ENCODE data around the gene CBX7.

DNA sequence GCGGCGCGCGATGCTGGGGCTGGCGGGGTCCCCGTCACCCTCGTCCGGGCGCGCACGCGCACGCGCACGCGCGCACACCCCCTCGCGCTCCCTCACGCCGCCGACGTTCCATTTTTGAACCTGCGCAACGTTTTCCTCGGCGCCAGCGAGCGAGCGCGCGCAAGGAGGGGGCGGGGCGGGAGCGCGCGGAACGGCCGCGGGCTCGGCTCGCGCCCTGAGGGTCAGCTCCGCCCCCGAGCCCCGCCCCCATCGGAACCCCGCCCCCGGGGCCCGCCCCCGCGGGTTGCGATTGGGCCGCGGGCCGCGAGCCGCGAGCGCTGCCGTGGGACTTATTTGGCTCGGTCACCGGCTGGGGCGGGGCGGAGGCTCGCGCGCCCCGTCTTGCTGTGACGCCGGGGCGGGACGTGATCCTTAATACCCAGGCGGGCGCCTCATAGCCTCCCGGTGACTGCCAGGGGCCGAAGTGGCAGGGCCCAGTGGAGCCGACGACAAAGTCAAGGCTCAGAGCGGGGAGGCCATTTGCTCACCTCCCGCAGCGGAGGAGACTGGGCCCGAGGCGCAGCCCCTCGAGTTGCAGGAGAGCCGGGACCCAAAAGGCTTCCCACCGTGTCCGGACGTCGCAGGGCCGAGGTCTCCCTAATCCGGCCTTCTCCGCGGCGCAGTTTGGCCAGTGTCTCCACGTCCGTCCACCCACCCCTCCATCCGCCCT is at the start of gene CBX7:
- no peak for TF ChIP-seq EZH2phosphoT487 (IDR thresholded peaks at IDR 0.05; ENCODE audit: borderline replicate concordance, low read depth, low read length)
- TF ChIP-seq, protein P1, sequence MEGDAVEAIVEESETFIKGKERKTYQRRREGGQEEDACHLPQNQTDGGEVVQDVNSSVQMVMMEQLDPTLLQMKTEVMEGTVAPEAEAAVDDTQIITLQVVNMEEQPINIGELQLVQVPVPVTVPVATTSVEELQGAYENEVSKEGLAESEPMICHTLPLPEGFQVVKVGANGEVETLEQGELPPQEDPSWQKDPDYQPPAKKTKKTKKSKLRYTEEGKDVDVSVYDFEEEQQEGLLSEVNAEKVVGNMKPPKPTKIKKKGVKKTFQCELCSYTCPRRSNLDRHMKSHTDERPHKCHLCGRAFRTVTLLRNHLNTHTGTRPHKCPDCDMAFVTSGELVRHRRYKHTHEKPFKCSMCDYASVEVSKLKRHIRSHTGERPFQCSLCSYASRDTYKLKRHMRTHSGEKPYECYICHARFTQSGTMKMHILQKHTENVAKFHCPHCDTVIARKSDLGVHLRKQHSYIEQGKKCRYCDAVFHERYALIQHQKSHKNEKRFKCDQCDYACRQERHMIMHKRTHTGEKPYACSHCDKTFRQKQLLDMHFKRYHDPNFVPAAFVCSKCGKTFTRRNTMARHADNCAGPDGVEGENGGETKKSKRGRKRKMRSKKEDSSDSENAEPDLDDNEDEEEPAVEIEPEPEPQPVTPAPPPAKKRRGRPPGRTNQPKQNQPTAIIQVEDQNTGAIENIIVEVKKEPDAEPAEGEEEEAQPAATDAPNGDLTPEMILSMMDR (conservative IDR thresholded peaks at IDR 0.05; ENCODE audit: low read length), result no peak

Measured in OCI-LY7 (cell line).